K562 (cell line): ENCODE results near the gene FBLN7. TPM values are rescaled to one million over a fixed set of nuclear protein-coding genes. Genes with fewer than 3 reads are reported as not detected.
A peak's percentile ranks its signal among the peaks of the same experiment; 100 is the strongest.

Experiments
- ARID1B ChIP-seq: fragments of 450-650 bp; IDR thresholded peaks from 2 replicates; pipeline ENCODE4 v1.6.1; 2016; ENCODE audit warnings: antibody characterized with exemption, mild to moderate bottlenecking, inconsistent platforms
- FIP1L1 ChIP-seq: fragments of 200-400 bp; formaldehyde crosslinking; IDR thresholded peaks from 2 replicates; pipeline ENCODE4 v1.6.1; 2018; ENCODE audit warnings: mild to moderate bottlenecking, low read depth, low read length; ENCODE audit not compliant: poor library complexity, severe bottlenecking
- FOSL1 ChIP-seq: fragments of 200-800 bp; sonication (Bioruptor generic); conservative IDR thresholded peaks from 2 replicates; pipeline ENCODE4 v1.6.1; 2016; ENCODE audit warnings: missing genetic modification characterization, missing compliant biosample characterization
- FOXA3 ChIP-seq, 2 experiments: fragments of 450-650 bp in 1 of 2; sonication (generic) in 1 of 2; formaldehyde crosslinking; IDR thresholded peaks in 1 of 2; conservative IDR thresholded peaks in 1 of 2; 2 replicates each; pipeline versions ENCODE4 v1.4.0 to v1.8.0; 2020 to 2022; ENCODE audit warnings: mild to moderate bottlenecking in 2 of 2, missing genetic modification reagents in 1 of 2
- LCOR ChIP-seq: sonication (generic); formaldehyde crosslinking; IDR thresholded peaks from 2 replicates; pipeline ENCODE4 v1.8.0; 2022; ENCODE audit warnings: mild to moderate bottlenecking, missing genetic modification reagents
- MEIS2 ChIP-seq: fragments of 450-650 bp; IDR thresholded peaks from 2 replicates; pipeline ENCODE4 v1.6.1; 2014; ENCODE audit warnings: mild to moderate bottlenecking; ENCODE audit not compliant: partially characterized antibody
- NR3C1 ChIP-seq: sonication (generic); formaldehyde crosslinking; IDR thresholded peaks from 2 replicates; pipeline ENCODE4 v1.8.1; 2022; ENCODE audit warnings: missing genetic modification reagents
- SLC30A9 ChIP-seq: fragments of 250-450 bp; sonication (Bioruptor Pico); IDR thresholded peaks from 2 replicates; pipeline ENCODE4 v1.8.0; 2022; ENCODE audit warnings: mild to moderate bottlenecking, moderate library complexity
- SMARCB1 ChIP-seq: IDR thresholded peaks from 2 replicates; pipeline ENCODE4 v1.6.1; 2011; ENCODE audit warnings: improper control_type of control experiment, low read depth; ENCODE audit not compliant: insufficient read length
- TBL1XR1 ChIP-seq, 2 experiments: IDR thresholded peaks; 2 replicates each; pipeline ENCODE4 v1.6.1; 2012; ENCODE audit warnings: improper control_type of control experiment in 2 of 2, low read length in 2 of 2, mild to moderate bottlenecking in 1 of 2
- TCF3 ChIP-seq: sonication (generic); formaldehyde crosslinking; IDR thresholded peaks from 2 replicates; pipeline ENCODE4 v1.4.0; 2020; ENCODE audit warnings: mild to moderate bottlenecking, missing genetic modification reagents
- polyA plus RNA-seq, 8 experiments: library from polyadenylated mRNA; depleted of rRNA in 4 of 8; stranded (reverse) in 5 of 8; unstranded in 3 of 8; fragments of >200 nt; fragmentation: Nextera tagmentation in 2 of 8; fragmentation: Illumina TruSeq in 1 of 8; extraction: Ambion mirVana in 2 of 8; extraction: Trizol in 1 of 8; gene quantifications; 2 replicates each; pipeline versions ENCODE4 v1.2.1 to v1.2.3, GENCODE V29; 2011 to 2014; ENCODE audit warnings: inconsistent platforms in 1 of 8, missing spikeins in 1 of 8
- total RNA-seq, 7 experiments: library from RNA; depleted of rRNA in 6 of 7; stranded (reverse); fragments of >200 nt in 6 of 7; fragmentation: Illumina TruSeq in 2 of 7; extraction: Trizol in 2 of 7; gene quantifications; 2 replicates each; pipeline versions ENCODE4 v1.2.1 to v1.2.3, GENCODE V29; 2011 to 2021; ENCODE audit warnings: low replicate concordance in 1 of 7
- TF ChIP-seq, protein P1 (sequence below), 2 experiments: IDR thresholded peaks in 1 of 2; conservative IDR thresholded peaks in 1 of 2; 2 replicates each; pipeline ENCODE4 v1.6.1; 2016; ENCODE audit warnings: low read depth in 2 of 2, mild to moderate bottlenecking in 1 of 2, missing compliant biosample characterization in 1 of 2, missing genetic modification characterization in 1 of 2, moderate library complexity in 1 of 2
- TF ChIP-seq, protein P2 (sequence below): fragments of 250-450 bp; sonication (Bioruptor Pico); IDR thresholded peaks from 2 replicates; pipeline ENCODE4 v1.9.0; 2021; ENCODE audit warnings: mild to moderate bottlenecking, inconsistent platforms

FBLN7 gene
- total and polyA plus RNA-seq, 9 of the 15 experiments (the other 6 are each of a cell fraction or from before 2014, with no cell fraction given) = 0.13 TPM; not detected in 8

GRCh38 chr2:112108178-112108832 is 29.9 kb upstream of the FBLN7 start (continued):
- TF ChIP-seq, protein P1, sequence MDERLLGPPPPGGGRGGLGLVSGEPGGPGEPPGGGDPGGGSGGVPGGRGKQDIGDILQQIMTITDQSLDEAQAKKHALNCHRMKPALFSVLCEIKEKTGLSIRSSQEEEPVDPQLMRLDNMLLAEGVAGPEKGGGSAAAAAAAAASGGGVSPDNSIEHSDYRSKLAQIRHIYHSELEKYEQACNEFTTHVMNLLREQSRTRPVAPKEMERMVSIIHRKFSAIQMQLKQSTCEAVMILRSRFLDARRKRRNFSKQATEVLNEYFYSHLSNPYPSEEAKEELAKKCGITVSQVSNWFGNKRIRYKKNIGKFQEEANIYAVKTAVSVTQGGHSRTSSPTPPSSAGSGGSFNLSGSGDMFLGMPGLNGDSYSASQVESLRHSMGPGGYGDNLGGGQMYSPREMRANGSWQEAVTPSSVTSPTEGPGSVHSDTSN (CRISPR knock-in tag; IDR thresholded peaks at IDR 0.05; ENCODE audit: low read depth) = no peak
- TF ChIP-seq, protein P1 (tag; conservative IDR thresholded peaks at IDR 0.05; ENCODE audit: low read depth) = 0 out of 2 replicates have a peak, but pooled peaks have one; percentile 8
- TF ChIP-seq TBL1XR1 (IDR thresholded peaks at IDR 0.05; ENCODE audit: low read length in 2 of 2) (peak in 1 of 2 experiments; percentile 18; a peak in 1 of 4 replicates), SMARCB1 (no peak), ARID1B (peak; percentile 89), FOSL1 (tag) (peak; percentile 53; the same call in 1 of the 2 replicates), FOXA3 (CRISPR knock-in tag; conservative IDR thresholded peaks at IDR 0.05 in 1 of 2, IDR thresholded peaks at IDR 0.05 in 1 of 2) (peak in 1 of 2 experiments; percentile 62; a peak in 2 of 4 replicates), LCOR (CRISPR knock-in tag) (peak; percentile 80), SLC30A9 (CRISPR knock-in tag) (no peak), FIP1L1 (no peak), NR3C1 (CRISPR knock-in tag) (no peak), MEIS2 (peak; percentile 60), TCF3 (peak; percentile 82)
- TF ChIP-seq, protein P2, sequence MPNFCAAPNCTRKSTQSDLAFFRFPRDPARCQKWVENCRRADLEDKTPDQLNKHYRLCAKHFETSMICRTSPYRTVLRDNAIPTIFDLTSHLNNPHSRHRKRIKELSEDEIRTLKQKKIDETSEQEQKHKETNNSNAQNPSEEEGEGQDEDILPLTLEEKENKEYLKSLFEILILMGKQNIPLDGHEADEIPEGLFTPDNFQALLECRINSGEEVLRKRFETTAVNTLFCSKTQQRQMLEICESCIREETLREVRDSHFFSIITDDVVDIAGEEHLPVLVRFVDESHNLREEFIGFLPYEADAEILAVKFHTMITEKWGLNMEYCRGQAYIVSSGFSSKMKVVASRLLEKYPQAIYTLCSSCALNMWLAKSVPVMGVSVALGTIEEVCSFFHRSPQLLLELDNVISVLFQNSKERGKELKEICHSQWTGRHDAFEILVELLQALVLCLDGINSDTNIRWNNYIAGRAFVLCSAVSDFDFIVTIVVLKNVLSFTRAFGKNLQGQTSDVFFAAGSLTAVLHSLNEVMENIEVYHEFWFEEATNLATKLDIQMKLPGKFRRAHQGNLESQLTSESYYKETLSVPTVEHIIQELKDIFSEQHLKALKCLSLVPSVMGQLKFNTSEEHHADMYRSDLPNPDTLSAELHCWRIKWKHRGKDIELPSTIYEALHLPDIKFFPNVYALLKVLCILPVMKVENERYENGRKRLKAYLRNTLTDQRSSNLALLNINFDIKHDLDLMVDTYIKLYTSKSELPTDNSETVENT (CRISPR knock-in tag) = no peak
